Measurements from ENCODE around the gene ITIH1. TPM values are rescaled to one million over a fixed set of nuclear protein-coding genes. Genes with fewer than 3 reads are reported as not detected.

Gene ITIH1
- total and polyA plus RNA-seq, 9 of the 15 experiments (the other 6 are each of a cell fraction or from before 2014, with no cell fraction given): 0.31 TPM; not detected in 8

- no peak for TF ChIP-seq SMARCA4 (IDR thresholded peaks at IDR 0.05)
- no peak for TF ChIP-seq SRSF1 (IDR thresholded peaks at IDR 0.05; ENCODE audit: low read depth, low read length)
- TF ChIP-seq EP300 (IDR thresholded peaks at IDR 0.05; ENCODE audit: low read length): no peak
- no peak for TF ChIP-seq CCAR2 (IDR thresholded peaks at IDR 0.05; ENCODE audit: low read depth, low read length)
These were observed 34.2 kb upstream of the ITIH1 start (continued) for GRCh38 chr3:52743152-52743551.

GRCh38 chr3:52743721-52744120, 33.7 kb upstream of the ITIH1 start:
- peaks cover 58% of the 10 kb centered on the region; the same call in 2 of the 3 replicates for H3K36me3 ChIP-seq (ENCODE audit: control insufficient read depth, insufficient read depth, low read length)
- in situ Hi-C loops (cut with MboI): no loop called here

More at GRCh38 chr3:52743721-52744120, 33.7 kb upstream of the ITIH1 start:
- H3K9me3 ChIP-seq (replicated peaks; ENCODE audit: control insufficient read depth, insufficient read depth, low read depth, low read length): no peaks in the 10 kb centered on the region
- no peak overlapping the region for H3K4me2 ChIP-seq (ENCODE audit: insufficient read depth, low read length)
- intact Hi-C loops (cut with micrococcal nuclease): loop anchor here (5.0 to 10.0 kb wide), 2 partner anchors 89 to 331 kb away; partner anchors contain the start of gene ITIH4
- no peaks in the 10 kb centered on the region for H3K4me1 ChIP-seq (replicated peaks in 1 of 2; ENCODE audit: control insufficient read depth in 2 of 2, insufficient read depth in 2 of 2, low read length in 2 of 2)
- 48% methylated on average over 2 of the region's 2 CpGs for WGBS (ENCODE audit: insufficient coverage, low coverage, missing lambda C conversion rate)
- no peak overlapping the region for H3K9ac ChIP-seq (ENCODE audit: insufficient read depth in 1 of 2, low read depth in 2 of 2, low read length in 2 of 2)
- TF ChIP-seq RBM39 (optimal IDR thresholded peaks at IDR 0.05; ENCODE audit: low read depth, low read length): no peak
- no peak for TF ChIP-seq NR4A1 (CRISPR knock-in tag; IDR thresholded peaks at IDR 0.05)
- TF ChIP-seq NR4A1 (tag; IDR thresholded peaks at IDR 0.05): no peak
- FAIRE-seq (no peak), DNase-seq (ENCODE audit: extremely low read depth in 1 of 4, low spot score in 3 of 4) (no peak), ATAC-seq (no peak)
- no peak overlapping the region for H2AFZ ChIP-seq (ENCODE audit: low read depth, low read length)
- BruUV-seq (replicated peaks): no TSS peak
- ChIA-PET CTCF (ENCODE audit: low intra/inter-chr PET ratio) (no interaction called here), POLR2A (no interaction called here)
- H3K9me1 ChIP-seq (ENCODE audit: control insufficient read depth, insufficient read depth, low read length): no peaks in the 10 kb centered on the region
- H3K27me3 ChIP-seq (ENCODE audit: control insufficient read depth in 2 of 2, insufficient read depth in 2 of 2, low read length in 2 of 2): no peaks in the 10 kb centered on the region
- no peak overlapping the region for H3K27ac ChIP-seq (ENCODE audit: extremely low read depth, low read depth, low read length)
- H3K4me3 ChIP-seq: no peak overlapping the region
- H3K79me2 ChIP-seq (ENCODE audit: control insufficient read depth, insufficient read depth, low read length): no peaks in the 10 kb centered on the region
- H4K20me1 ChIP-seq (replicated peaks; ENCODE audit: control insufficient read depth, insufficient read depth, low read length): no peaks in the 10 kb centered on the region
